Dermis blood vessel endothelial cell (primary cell): ENCODE measurements around the gene NAMPT. TPM values are rescaled to one million over a fixed set of nuclear protein-coding genes. Genes with fewer than 3 reads are reported as not detected.
A peak's percentile ranks its signal among the peaks of the same experiment; 100 is the strongest.
"Not testable (repeated sequence)": the region's sequence is repeated elsewhere in the genome, so short reads cannot be mapped to it uniquely, and the experiment has no call there.

ENCODE experiments used
- DNase-seq: peaks from one replicate; pipeline ENCODE4 v3.0.0; 2010
- total RNA-seq: library from RNA; depleted of rRNA; stranded (reverse); fragments of >200 nt; gene quantifications from 2 replicates; pipeline ENCODE4 v1.2.3, GENCODE V29; 2014

NAMPT gene
- total RNA-seq, 1 donor from 2014 or later, result 288 TPM

- not testable (repeated sequence) for DNase-seq
Observed at GRCh38 chr7:106298631-106299030, 13.8 kb upstream of the NAMPT start.

- not testable (repeated sequence) for DNase-seq
Observed at GRCh38 chr7:106298155-106298554, 13.4 kb upstream of the NAMPT start.

- DNase-seq, result no peak
Observed at GRCh38 chr7:106294334-106294733, 9.6 kb upstream of the NAMPT start.

GRCh38 chr7:106291247-106291646 lies 6.5 kb upstream of the NAMPT start:
- no peak for DNase-seq

GRCh38 chr7:106290319-106290718 lies 5.5 kb upstream of the NAMPT start:
- DNase-seq, result no peak

- no peak for DNase-seq
Observed at GRCh38 chr7:106289848-106290247, 5.1 kb upstream of the NAMPT start.

GRCh38 chr7:106288263-106288662 lies 3.5 kb upstream of the NAMPT start:
- no peak for DNase-seq

- no peak for DNase-seq
Observed at GRCh38 chr7:106287786-106288185, 3.0 kb upstream of the NAMPT start.

GRCh38 chr7:106285855-106286492 lies 1.2 kb upstream of the NAMPT start:
- DNase-seq, result no peak

GRCh38 chr7:106285051-106285854 lies 470 bp upstream of the NAMPT start:
- DNase-seq, result peak; percentile 99

- peak; percentile 60 for DNase-seq
Observed at GRCh38 chr7:106283831-106284713, 711 bp downstream of the NAMPT start.

- no peak for DNase-seq
Observed at GRCh38 chr7:106283501-106283830, 1.3 kb downstream of the NAMPT start.

- no peak for DNase-seq
Observed at GRCh38 chr7:106282852-106283251, 1.9 kb downstream of the NAMPT start.

- no peak for DNase-seq
Observed at GRCh38 chr7:106282390-106282789, 2.4 kb downstream of the NAMPT start.

GRCh38 chr7:106281585-106282318 lies 3.0 kb downstream of the NAMPT start:
- DNase-seq, result no peak

- no peak for DNase-seq
Observed at GRCh38 chr7:106281127-106281526, 3.7 kb downstream of the NAMPT start.

GRCh38 chr7:106279425-106280197 lies 5.2 kb downstream of the NAMPT start:
- DNase-seq, result no peak

GRCh38 chr7:106278695-106279094 lies 6.1 kb downstream of the NAMPT start:
- DNase-seq, result no peak

GRCh38 chr7:106277976-106278375 lies 6.8 kb downstream of the NAMPT start:
- peak; percentile 31 for DNase-seq

- DNase-seq, result no peak
Observed at GRCh38 chr7:106276513-106276912, 8.3 kb downstream of the NAMPT start.

GRCh38 chr7:106273009-106273668 lies 11.6 kb downstream of the NAMPT start:
- no peak for DNase-seq
